IPS DF 19.7 (cell line): ENCODE measurements around the gene ABCA7.
"Not testable (repeated sequence)": the region's sequence is repeated elsewhere in the genome, so short reads cannot be mapped to it uniquely, and the experiment has no call there.

ENCODE experiments used
- DNase-seq: peaks from one replicate; pipeline ENCODE4 v3.0.0-alpha.2; 2013; ENCODE audit warnings: low read depth, low spot score

ABCA7 gene

GRCh38 chr19:1104311-1105007 is 64.6 kb downstream of the ABCA7 start:
- no peak for DNase-seq

DNA sequence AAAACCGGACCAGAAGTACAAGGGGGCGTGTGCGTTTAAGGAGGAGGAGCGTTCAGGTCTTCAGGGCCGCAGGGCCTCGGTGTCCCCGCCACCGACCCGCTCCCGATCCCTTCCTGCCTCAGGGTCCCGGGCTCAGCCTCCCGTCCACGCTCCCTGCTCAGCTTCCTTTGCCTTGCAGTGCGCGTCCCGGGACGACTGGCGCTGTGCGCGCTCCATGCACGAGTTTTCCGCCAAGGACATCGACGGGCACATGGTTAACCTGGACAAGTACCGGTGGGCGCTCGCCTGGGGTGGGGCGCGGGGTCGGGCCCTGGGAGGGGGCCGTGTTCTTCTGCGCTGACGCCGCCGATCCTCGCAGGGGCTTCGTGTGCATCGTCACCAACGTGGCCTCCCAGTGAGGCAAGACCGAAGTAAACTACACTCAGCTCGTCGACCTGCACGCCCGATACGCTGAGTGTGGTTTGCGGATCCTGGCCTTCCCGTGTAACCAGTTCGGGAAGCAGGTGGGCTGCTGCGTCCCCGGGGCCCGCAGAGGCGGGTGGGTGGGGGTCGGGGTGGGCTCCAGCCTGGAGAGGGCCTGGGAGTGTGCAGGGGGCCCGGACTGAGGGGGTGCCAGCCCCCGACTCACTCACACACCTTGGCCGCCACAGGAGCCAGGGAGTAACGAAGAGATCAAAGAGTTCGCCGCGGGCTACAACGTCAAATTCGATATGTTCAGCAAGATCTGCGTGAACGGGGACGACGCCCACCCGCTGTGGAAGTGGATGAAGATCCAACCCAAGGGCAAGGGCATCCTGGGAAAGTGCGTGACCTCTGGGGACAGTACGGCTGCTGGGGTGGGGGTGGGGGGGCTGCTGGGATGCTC is 65.3 kb downstream of the ABCA7 start:
- no peak for DNase-seq

GRCh38 chr19:1105873-1106840 is 66.2 kb downstream of the ABCA7 start:
- DNase-seq: no peak

DNA sequence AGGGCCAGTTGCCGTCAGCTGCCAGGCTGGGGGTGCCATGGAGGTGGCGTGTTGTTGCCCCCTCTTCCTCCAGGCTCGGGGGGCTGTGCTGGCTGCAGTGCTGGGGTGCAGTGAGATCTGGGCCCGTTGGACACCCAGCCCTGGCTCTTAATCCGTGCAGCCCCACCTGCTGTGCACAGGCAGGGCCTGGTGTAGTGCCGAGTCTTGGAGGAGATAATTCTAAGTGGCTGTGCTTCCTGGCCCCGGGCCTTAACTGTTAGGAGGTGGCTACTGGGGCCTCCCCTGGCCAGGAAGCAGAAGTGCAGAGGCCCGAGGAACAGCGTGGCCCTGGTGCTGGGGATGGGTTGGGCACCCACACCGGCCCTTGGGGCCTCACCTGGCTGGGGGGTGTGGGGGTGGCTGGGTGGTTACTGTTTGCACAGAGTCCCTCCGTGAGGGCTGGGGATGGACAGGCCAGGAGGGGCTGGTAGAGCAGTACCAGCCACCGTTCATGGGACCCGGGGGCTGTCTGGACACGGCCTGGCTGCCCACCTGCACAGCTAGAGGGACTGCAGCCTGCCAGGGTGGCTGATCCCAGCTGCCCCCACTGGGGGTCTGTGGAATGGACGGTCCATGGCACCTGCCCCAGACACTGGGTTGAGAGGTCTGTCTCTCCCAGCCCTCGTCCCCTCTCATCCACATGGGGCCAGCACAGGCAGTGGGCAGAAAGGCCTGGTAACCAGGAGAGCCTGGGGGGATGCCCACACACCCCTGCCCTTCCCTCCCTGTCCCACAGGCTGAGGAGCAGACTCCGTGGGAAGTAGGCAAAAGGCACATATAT is 67.1 kb downstream of the ABCA7 start:
- DNase-seq: no peak

- no peak for DNase-seq
Measured at GRCh38 chr19:1107661-1108261, 67.9 kb downstream of the ABCA7 start.

DNA sequence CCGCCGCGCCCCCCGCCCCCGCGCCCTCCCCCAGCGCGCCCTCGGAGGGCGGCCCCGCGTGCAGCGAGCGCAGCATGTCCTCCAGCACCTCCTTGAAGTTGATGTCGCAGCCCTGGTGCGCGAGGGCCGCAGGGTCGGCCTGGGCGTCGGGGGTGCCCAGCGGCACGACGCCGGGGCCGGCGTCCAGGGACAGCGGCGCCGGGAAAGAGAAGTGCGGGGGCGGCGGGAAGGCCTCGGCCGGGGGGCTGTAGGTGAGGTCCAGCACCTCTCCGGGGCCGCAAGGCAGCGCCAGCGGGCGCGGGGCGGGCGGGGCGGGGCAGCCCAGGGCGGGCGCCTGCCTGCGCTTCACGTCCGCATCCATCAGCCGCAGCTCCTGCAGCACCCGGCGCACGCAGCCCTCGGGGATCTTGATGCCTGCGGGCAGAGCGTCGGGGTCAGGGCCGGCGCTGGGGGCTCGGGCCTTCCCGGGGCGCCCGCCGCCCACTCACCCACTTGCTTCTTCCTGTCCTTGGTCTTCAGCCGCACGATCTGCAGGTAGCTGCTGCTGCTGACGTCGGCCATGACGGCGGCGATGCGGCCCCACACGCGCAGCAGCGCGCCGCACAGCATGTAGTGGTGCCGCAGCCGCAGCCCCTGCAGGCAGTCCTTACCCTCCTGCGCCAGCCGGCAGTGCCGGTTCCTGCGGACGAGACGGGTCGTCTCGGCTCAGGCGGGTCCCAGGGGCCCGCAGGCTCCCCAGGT is 68.6 kb downstream of the ABCA7 start:
- DNase-seq: no peak

DNA sequence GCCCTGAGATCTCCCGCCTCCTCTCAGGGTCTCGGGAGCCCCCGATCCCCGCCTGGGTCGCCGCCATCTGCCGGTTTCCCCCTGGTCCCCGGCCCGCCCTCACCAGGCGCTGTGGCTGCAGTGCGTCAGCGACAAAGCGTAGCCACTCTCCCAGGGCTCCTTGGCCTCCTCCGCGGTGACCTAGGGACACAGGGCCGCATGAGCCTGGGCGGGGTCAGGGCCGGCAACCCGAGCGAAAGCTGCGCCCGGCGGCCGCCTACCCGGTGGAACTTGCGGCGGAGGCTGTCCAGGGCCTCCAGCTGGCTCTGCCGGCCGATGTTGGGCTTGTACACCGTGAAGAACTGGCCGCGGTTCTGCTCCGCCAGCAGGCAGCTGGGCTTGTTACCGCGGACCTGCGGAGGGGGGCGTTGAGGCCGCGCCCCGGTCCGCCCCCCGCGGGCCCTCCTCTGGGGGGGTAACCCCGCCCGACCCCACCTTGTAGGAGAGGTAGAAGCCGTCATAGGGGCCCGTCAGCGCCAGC is 69.2 kb downstream of the ABCA7 start:
- no peak for DNase-seq

- DNase-seq: no peak
Measured at GRCh38 chr19:1109697-1110671, 70.1 kb downstream of the ABCA7 start.

DNA sequence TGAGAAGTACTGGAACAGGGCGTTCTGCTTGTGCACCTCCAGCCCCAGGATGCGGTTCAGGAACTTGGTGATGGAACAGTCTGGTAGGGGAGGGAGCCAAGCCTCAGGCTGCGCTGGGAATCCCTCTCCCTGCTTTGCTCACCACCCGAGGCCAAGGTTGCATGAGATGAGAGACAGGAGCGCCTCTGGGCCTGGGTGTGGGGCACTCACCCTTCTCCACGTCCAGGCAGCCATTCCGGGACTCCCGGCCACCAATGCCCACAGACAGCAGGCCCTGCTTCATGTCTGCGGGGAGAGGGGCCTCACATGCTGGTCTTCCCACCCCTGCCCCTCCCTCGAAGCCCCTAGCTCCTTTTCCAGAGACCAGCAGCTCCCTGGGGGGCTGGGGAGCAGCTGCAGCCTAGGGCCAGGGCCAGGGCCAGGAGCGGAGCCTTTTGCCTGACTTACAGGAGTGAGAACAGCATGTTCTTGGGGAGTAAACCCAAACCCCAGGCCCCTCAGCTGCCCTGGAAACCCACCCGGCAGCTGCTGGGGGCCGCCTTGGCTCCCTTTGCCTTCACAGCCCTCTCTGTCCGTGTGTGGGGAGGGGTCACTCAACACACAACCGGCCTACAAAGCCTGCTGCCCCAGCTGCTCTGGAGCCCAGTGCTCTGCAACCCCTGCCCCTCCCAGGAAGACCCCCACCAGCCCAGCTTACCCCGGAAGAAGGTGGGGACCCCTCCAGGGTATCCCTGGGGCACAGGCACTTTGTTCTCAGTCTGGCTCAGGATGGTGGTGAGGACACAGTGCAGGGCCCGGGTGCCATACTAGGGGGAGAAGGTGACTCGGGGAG is 71.1 kb downstream of the ABCA7 start:
- no peak for DNase-seq

DNA sequence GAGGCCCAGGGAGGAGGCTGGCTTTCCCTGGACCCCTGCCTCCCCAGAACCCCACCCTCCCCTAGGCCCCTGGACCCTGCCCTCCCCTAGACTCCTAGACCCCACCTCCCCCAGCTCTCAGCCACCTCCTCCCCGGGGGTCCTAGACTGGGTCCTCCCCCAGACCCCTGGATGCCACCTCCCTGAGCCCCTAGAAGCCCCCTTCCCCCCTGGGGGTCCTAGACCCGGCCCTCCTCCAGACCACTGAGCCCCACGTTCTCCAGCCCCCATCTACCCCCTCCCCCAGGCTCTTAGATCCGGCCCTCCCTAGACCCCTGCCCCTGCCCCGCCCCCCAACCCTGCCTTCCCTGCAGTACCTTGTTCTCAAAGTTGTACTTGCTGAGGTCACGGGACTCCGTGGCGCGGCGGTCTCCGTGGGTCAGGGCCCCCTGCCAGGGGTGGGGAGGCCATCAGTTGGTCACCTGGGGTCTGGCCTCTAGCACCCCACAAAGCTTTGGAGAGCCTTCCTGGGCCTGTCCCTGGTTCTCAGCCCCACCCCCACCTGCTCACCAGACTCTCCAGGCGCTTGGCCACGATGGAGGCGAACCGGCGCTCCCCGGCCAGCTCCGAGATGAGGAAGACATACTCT is 71.8 kb downstream of the ABCA7 start:
- DNase-seq: no peak

GRCh38 chr19:1112268-1113029 is 72.5 kb downstream of the ABCA7 start:
- DNase-seq: no peak

DNA sequence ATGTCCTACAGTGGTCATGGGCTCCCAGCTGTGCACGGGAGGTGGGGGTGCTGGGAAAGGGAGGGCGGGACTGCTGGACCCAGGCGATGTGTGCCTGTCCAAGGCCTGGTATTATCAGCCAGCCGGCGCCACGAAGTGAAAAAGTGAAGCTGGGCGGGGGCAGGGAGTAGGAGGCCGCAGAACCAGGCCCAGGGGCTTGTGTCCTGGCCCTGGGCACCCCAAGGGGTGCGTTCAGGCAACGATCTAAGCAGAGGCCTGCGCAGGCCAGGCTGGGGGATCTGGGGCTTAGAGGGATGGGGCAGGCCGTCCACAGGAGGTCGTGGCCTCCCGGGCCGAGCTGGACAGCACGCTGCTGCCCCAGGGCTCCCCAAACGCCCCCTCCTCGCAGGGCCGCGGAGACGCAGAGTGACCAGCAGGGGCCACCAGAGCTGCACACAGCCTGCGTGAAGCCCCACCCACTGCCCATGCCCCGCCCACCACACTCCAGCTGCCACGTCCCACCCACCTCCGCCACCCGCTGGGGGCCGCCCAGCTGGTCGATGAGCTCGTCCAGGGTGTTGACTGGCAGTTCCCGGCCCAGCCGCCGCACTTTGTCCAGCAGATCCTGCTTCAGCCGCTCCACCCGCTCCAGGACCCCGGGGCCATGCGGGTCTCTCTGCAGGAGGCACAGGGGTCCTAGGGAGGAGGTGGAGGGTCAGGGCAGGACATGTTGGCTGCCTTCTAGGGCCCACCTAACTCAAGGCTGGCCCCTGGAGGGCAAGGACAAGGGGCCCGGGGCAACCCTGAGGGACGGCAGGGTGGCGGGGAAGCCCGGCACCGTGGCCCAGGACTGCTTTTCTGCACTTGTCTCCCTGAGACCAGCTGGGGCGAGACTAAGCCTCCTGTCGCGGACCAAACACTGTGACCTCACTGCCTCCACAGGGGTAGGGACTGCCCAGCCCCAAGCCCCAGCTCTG is 73.4 kb downstream of the ABCA7 start:
- no peak for DNase-seq

DNA sequence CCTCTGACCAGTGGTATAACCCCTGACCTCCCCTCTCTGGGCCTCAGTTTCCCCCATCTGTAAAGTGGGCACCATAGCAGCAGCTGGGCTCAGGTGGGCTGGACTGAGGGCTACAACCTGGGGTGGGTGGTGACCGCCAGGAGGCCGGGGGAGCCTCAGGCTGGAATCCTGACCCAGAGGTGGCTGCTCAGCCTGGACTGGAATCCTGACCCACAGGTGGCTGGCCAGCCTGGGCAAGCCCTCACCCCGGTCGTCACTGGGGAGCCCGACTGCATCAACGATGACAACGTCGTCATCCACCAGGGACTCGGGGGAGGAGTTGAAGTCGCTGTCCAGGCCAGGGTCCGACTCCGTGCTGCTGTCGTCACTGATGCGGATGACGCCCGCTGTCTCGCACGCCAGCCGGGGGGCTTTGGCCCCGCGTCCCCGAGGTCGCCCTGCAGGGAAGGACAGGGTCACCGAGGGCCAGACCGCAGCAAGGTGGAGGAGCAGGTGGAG is 74.1 kb downstream of the ABCA7 start:
- DNase-seq: no peak

DNA sequence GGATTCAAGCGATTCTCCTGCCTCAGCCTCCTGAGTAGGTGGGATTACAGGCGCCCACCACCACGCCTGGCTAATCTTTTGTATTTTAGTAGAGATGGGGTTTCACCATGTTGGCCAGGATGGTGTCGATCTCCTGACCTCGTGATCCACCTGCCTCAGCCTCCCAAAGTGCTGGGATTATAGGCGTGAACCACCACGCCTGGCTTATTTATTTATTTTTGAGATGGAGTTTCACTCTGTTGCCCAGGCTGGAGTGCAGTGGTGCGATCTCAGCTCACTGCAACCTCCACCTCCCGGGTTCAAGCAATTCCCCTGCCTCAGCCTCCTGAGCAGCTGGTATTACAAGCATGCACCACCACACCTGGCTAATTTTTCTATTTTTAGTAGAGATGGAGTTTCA is 74.8 kb downstream of the ABCA7 start:
- not testable (repeated sequence) for DNase-seq
